Measurements from ENCODE around the gene ENPP3. TPM values are rescaled to one million over a fixed set of nuclear protein-coding genes. Genes with fewer than 3 reads are reported as not detected.
A peak's percentile ranks its signal among the peaks of the same experiment; 100 is the strongest.

Gene ENPP3
- total and polyA plus RNA-seq, 8 donors = 0.31 to 13.0 (median 0.61) TPM; not detected in 2

GRCh38 chr6:131776985-131777384, 139.9 kb downstream of the ENPP3 start:
- TF ChIP-seq POLR2A (IDR thresholded peaks at IDR 0.05) (no peak), EP300 (IDR thresholded peaks at IDR 0.05) (no peak), POLR2AphosphoS5 (IDR thresholded peaks at IDR 0.05) (no peak), CTCF (IDR thresholded peaks at IDR 0.05) (no peak)
- no peak for DNase-seq
- Histone ChIP-seq H3K4me1 (peaks cover 0 to 4% (median 0%) of the 10 kb centered on the region in 4 donors), H3K9me3 (no peaks in the 10 kb centered on the region), H3K4me3 (no peak overlapping the region), H3K36me3 (no peaks in the 10 kb centered on the region), H3K27ac (no peak overlapping the region), H3K27me3 (no peaks in the 10 kb centered on the region)
- WGBS, 5 donors = 81 to 95% (median 89%) methylated on average over 2 of the region's 2 CpGs
- intact Hi-C loops (cut with DNase I; ENCODE audit: low total_unique reads) = no loop called here

- no peaks in the 10 kb centered on the region for H3K27me3 ChIP-seq
- no peak overlapping the region for H3K4me3 ChIP-seq
- no peaks in the 10 kb centered on the region for H3K9me3 ChIP-seq
- peak overlapping the region in 1 of 5 donors; percentile 4 for H3K27ac ChIP-seq
- H3K36me3 ChIP-seq = no peaks in the 10 kb centered on the region
- peaks cover 0 to 4% (median 0%) of the 10 kb centered on the region in 4 donors for H3K4me1 ChIP-seq
- DNase-seq = peak in 1 of 2 donors; percentile 71
- TF ChIP-seq POLR2A (IDR thresholded peaks at IDR 0.05) (no peak), POLR2AphosphoS5 (IDR thresholded peaks at IDR 0.05) (no peak), CTCF (IDR thresholded peaks at IDR 0.05) (no peak), EP300 (IDR thresholded peaks at IDR 0.05) (no peak)
- 50 to 67% (median 64%) methylated on average over 1 of the region's 1 CpG for WGBS, 5 donors
- intact Hi-C loops (cut with DNase I; ENCODE audit: low total_unique reads) = no loop called here
These were observed 141.1 kb downstream of the ENPP3 start for GRCh38 chr6:131778169-131778568.

- TF ChIP-seq POLR2A (IDR thresholded peaks at IDR 0.05) = no peak
- no peak for TF ChIP-seq EP300 (IDR thresholded peaks at IDR 0.05)
- no peak for TF ChIP-seq CTCF (IDR thresholded peaks at IDR 0.05)
- Histone ChIP-seq H3K27ac (no peak overlapping the region), H3K4me3 (no peak overlapping the region), H3K36me3 (no peaks in the 10 kb centered on the region), H3K27me3 (no peaks in the 10 kb centered on the region), H3K9me3 (no peaks in the 10 kb centered on the region), H3K4me1 (peaks cover 0 to 4% (median 0%) of the 10 kb centered on the region in 4 donors)
- no peak for DNase-seq
- WGBS, 5 donors = 71 to 90% (median 80%) methylated on average over 2 of the region's 2 CpGs
- intact Hi-C loops (cut with DNase I; ENCODE audit: low total_unique reads) = no loop called here
These were observed 142.2 kb downstream of the ENPP3 start for GRCh38 chr6:131779304-131779703.

- intact Hi-C loops (cut with DNase I; ENCODE audit: low total_unique reads) = no loop called here
- H3K27ac ChIP-seq = no peak overlapping the region
- H3K9me3 ChIP-seq = no peaks in the 10 kb centered on the region
- WGBS, 5 donors = 89 to 97% (median 95%) methylated on average over 11 of the region's 11 CpGs
- no peak overlapping the region for H3K4me3 ChIP-seq
- DNase-seq = no peak
- peaks cover 0 to 4% (median 0%) of the 10 kb centered on the region in 4 donors for H3K4me1 ChIP-seq
- TF ChIP-seq POLR2AphosphoS5 (IDR thresholded peaks at IDR 0.05) (no peak), POLR2A (IDR thresholded peaks at IDR 0.05) (no peak), EP300 (IDR thresholded peaks at IDR 0.05) (no peak), CTCF (IDR thresholded peaks at IDR 0.05) (no peak)
- no peaks in the 10 kb centered on the region for H3K36me3 ChIP-seq
- no peaks in the 10 kb centered on the region for H3K27me3 ChIP-seq
These were observed 143.5 kb downstream of the ENPP3 start for GRCh38 chr6:131780600-131780999.

Data from stomach (tissue), 9 donors.